ENCODE results near the gene GCSAM.

The GCSAM gene

DNA sequence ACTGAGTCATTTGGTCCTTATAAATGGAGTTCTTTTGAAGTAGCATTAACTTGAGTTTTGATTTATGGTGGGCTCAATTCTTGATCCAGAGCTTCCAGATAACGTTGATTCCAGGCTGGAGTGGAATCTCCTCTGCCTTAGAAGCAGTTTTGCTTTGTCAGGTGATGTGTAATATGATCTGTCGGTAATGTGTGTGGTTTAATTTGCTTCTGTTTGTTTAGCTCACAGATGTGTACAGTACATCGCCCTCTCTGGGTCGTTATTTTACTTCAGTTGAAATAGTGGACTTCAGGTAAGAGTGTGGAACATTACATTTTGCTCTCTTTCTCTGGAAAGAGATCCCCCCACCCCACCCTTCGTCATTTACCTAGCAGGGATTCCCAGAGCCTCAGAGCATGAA, 23.7 kb downstream of the GCSAM start:
- TF ChIP-seq, protein P1, sequence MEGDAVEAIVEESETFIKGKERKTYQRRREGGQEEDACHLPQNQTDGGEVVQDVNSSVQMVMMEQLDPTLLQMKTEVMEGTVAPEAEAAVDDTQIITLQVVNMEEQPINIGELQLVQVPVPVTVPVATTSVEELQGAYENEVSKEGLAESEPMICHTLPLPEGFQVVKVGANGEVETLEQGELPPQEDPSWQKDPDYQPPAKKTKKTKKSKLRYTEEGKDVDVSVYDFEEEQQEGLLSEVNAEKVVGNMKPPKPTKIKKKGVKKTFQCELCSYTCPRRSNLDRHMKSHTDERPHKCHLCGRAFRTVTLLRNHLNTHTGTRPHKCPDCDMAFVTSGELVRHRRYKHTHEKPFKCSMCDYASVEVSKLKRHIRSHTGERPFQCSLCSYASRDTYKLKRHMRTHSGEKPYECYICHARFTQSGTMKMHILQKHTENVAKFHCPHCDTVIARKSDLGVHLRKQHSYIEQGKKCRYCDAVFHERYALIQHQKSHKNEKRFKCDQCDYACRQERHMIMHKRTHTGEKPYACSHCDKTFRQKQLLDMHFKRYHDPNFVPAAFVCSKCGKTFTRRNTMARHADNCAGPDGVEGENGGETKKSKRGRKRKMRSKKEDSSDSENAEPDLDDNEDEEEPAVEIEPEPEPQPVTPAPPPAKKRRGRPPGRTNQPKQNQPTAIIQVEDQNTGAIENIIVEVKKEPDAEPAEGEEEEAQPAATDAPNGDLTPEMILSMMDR (IDR thresholded peaks at IDR 0.05; ENCODE audit: unreplicated experiment in 3 of 3) = no peak
- Mint-ChIP-seq H3K4me1 (peaks cover 7% of the 10 kb centered on the region), H3K4me3 (no peak overlapping the region), H3K9me3 (no peaks in the 10 kb centered on the region), H3K27ac (peak overlapping the region in 1 of 3 experiments; percentile 24), H3K27me3 (ENCODE audit: low read depth) (no peaks in the 10 kb centered on the region), H3K36me3 (ENCODE audit: low read depth) (no peaks in the 10 kb centered on the region)

DNA sequence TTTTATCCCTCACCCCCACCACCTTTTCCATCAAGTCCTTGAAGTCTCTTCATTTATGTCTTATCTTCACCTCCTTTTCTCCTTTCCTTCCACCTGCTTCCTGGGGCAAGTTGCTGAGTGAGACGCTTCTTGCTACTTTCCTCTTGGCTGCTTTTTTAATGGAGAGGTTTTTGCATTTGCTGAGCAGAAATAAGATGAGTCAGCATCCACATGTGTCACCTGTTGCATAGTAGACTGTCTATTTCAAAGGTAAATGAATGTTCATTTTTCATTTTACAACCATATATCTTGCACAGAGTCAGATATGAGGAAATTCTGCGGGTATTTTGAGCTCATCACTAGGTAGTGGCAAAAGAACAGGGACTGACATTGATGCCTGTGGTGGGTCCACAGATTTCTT, 28.3 kb downstream of the GCSAM start:
- H3K27ac Mint-ChIP-seq = no peak overlapping the region
- no peaks in the 10 kb centered on the region for H3K27me3 Mint-ChIP-seq (ENCODE audit: low read depth)
- TF ChIP-seq, protein P1 (IDR thresholded peaks at IDR 0.05; ENCODE audit: unreplicated experiment in 3 of 3) = no peak
- H3K4me3 Mint-ChIP-seq = no peak overlapping the region
- H3K36me3 Mint-ChIP-seq (ENCODE audit: low read depth) = peaks cover 4% of the 10 kb centered on the region
- H3K9me3 Mint-ChIP-seq = no peaks in the 10 kb centered on the region
- H3K4me1 Mint-ChIP-seq = no peaks in the 10 kb centered on the region

DNA sequence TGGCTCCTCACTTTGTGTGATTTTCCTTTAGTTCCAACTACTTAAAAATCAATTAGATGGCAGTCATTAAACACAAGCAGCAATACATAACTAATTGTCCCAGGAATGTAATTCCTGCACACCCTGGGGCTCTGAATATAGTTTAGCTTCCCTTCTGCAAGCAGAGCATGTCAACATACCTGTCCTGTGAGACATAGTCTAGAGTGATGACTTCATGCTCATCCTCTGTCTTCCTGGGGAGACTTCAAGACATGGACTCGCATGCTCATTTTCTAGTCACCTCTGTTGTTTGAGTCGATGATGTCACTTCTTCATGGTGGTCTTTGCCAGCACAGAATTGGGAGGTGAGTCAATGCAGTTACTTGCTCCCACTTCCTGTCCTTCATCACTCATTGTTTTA, 31.1 kb downstream of the GCSAM start:
- Mint-ChIP-seq H3K27ac (peak overlapping the region in 1 of 3 experiments; percentile 45), H3K36me3 (ENCODE audit: low read depth) (peaks cover 9% of the 10 kb centered on the region), H3K4me1 (peaks cover 11% of the 10 kb centered on the region), H3K4me3 (no peak overlapping the region), H3K27me3 (ENCODE audit: low read depth) (no peaks in the 10 kb centered on the region), H3K9me3 (no peaks in the 10 kb centered on the region)
- TF ChIP-seq, protein P1 (IDR thresholded peaks at IDR 0.05; ENCODE audit: unreplicated experiment in 3 of 3) = no peak

DNA sequence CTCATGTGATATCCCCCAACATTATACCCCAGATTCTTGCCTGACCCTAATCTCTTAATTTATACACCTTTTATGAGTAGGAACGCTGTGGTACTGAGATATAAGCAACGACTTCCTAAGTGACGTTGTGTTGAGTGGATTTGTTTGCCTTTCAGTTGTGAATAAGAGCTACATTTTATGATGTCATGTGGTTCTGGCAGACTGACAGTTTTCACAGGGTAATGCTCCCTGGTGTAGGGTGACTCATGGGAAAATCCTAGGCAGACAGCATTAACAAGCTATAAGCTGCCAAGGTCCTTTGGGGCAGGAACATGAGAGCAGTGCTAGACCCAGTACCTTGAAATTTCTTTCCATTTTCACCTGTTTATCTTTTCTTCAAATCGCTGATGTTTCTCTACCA, 35.7 kb downstream of the GCSAM start:
- Mint-ChIP-seq H3K27me3 (ENCODE audit: low read depth) (no peaks in the 10 kb centered on the region), H3K4me3 (no peak overlapping the region), H3K36me3 (ENCODE audit: low read depth) (peaks cover 19% of the 10 kb centered on the region), H3K9me3 (no peaks in the 10 kb centered on the region), H3K27ac (no peak overlapping the region), H3K4me1 (peaks cover 23% of the 10 kb centered on the region)
- TF ChIP-seq, protein P1 (IDR thresholded peaks at IDR 0.05; ENCODE audit: unreplicated experiment in 3 of 3) = no peak

DNA sequence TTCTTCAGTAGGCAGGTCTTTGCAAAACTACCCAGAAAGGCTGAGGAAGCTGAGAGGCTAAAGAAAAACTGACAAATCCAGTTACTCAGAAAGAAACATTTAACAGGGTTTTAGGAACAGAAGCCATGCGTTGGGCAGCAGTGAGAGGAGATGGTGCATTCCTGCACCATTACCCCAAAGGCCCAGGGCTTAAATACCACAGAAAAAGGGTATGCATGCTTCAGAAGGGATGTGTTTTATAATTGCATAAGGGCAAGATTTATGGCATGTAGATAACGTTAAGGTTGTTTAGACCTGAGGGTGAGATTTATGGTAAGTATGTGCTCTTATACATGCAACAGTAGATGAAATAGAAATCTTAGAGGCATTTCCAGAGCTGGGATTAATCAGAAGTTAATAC, 36.9 kb downstream of the GCSAM start:
- TF ChIP-seq, protein P1 (IDR thresholded peaks at IDR 0.05; ENCODE audit: unreplicated experiment in 3 of 3) = no peak
- no peak overlapping the region for H3K4me3 Mint-ChIP-seq
- no peak overlapping the region for H3K27ac Mint-ChIP-seq
- peaks cover 29% of the 10 kb centered on the region for H3K4me1 Mint-ChIP-seq
- H3K36me3 Mint-ChIP-seq (ENCODE audit: low read depth) = peaks cover 19% of the 10 kb centered on the region
- H3K27me3 Mint-ChIP-seq (ENCODE audit: low read depth) = no peaks in the 10 kb centered on the region
- no peaks in the 10 kb centered on the region for H3K9me3 Mint-ChIP-seq

DNA sequence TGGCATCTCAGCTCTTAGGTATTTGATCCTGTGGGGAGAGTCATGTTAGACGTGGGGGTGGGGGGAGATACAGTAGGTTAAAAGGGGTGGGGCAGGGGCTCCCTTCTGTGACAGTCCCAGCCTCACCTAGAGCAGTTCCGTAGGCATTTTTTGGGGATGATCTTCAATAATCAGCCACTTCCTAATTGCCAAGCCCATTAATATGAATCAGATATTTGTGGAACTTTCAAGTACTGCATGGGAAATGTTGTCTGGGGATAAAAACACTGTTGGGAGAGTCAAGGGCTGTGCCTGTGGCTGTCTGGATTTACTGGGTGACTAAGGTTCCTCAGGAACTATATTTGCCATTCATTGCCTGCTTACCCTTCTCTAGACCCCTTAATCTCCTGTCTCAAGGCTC, 37.3 kb downstream of the GCSAM start:
- Mint-ChIP-seq H3K4me3 (no peak overlapping the region), H3K27me3 (ENCODE audit: low read depth) (no peaks in the 10 kb centered on the region), H3K36me3 (ENCODE audit: low read depth) (peaks cover 19% of the 10 kb centered on the region), H3K4me1 (peaks cover 34% of the 10 kb centered on the region), H3K9me3 (no peaks in the 10 kb centered on the region), H3K27ac (no peak overlapping the region)
- TF ChIP-seq, protein P1 (IDR thresholded peaks at IDR 0.05; ENCODE audit: unreplicated experiment in 3 of 3) = no peak
